Ureter (tissue), 1 donor: ENCODE results near the gene UNC5B. TPM values are rescaled to one million over a fixed set of nuclear protein-coding genes. Genes with fewer than 3 reads are reported as not detected.

Experiments
- DNase-seq: peaks from one replicate; pipeline ENCODE4 v3.0.0-alpha.2; 2020; ENCODE audit warnings: low spot score
- total RNA-seq: library from RNA; stranded (reverse); gene quantifications from one replicate; pipeline ENCODE4 v1.2.4, GENCODE V29; 2023
- donor health status: DM: yes; HTN: yes; CAD: no.

Gene UNC5B
- total RNA-seq, 1 donor from 2014 or later: 61.8 TPM

- DNase-seq: no peak
Observed at GRCh38 chr10:71280825-71281224, 68.5 kb downstream of the UNC5B start.

GRCh38 chr10:71281646-71282322 is 69.4 kb downstream of the UNC5B start:
- no peak for DNase-seq

GRCh38 chr10:71282323-71282680 is 69.9 kb downstream of the UNC5B start:
- no peak for DNase-seq

- no peak for DNase-seq
Observed at GRCh38 chr10:71283410-71283809, 71.0 kb downstream of the UNC5B start.

- no peak for DNase-seq
Observed at GRCh38 chr10:71283876-71284275, 71.5 kb downstream of the UNC5B start.

GRCh38 chr10:71284544-71285179 is 72.3 kb downstream of the UNC5B start:
- DNase-seq: no peak

- DNase-seq: no peak
Observed at GRCh38 chr10:71285180-71285545, 72.8 kb downstream of the UNC5B start.

- DNase-seq: no peak
Observed at GRCh38 chr10:71285986-71286385, 73.6 kb downstream of the UNC5B start.

- no peak for DNase-seq
Observed at GRCh38 chr10:71286521-71287294, 74.3 kb downstream of the UNC5B start.

- DNase-seq: no peak
Observed at GRCh38 chr10:71287456-71287855, 75.1 kb downstream of the UNC5B start.

GRCh38 chr10:71288461-71288860 is 76.1 kb downstream of the UNC5B start:
- DNase-seq: no peak

- DNase-seq: no peak
Observed at GRCh38 chr10:71289421-71290130, 77.2 kb downstream of the UNC5B start.

- no peak for DNase-seq
Observed at GRCh38 chr10:71290331-71290730, 78.0 kb downstream of the UNC5B start.

GRCh38 chr10:71290806-71291527 is 78.6 kb downstream of the UNC5B start:
- DNase-seq: no peak

GRCh38 chr10:71291528-71291900 is 79.1 kb downstream of the UNC5B start:
- DNase-seq: no peak

GRCh38 chr10:71292624-71293445 is 80.5 kb downstream of the UNC5B start:
- no peak for DNase-seq

- DNase-seq: no peak
Observed at GRCh38 chr10:71293446-71294084, 81.2 kb downstream of the UNC5B start.

- no peak for DNase-seq
Observed at GRCh38 chr10:71294091-71294561, 81.8 kb downstream of the UNC5B start.

GRCh38 chr10:71294856-71295255 is 82.5 kb downstream of the UNC5B start:
- DNase-seq: no peak

- no peak for DNase-seq
Observed at GRCh38 chr10:71295641-71296040, 83.3 kb downstream of the UNC5B start.
